Activated CD4-positive, alpha-beta memory T cell treated with anti-CD3 and anti-CD28 coated beads for 36 hours (primary cell): ENCODE results near the gene DDAH1. TPM values are rescaled to one million over a fixed set of nuclear protein-coding genes. Genes with fewer than 3 reads are reported as not detected.

Source experiments
- CTCF ChIA-PET: fragments of 350-600 bp; sonication (Branson Sonifier 250); formaldehyde crosslinking; loops from one replicate; lab custom pipeline; 2021; ENCODE audit warnings: antibody characterized with exemption, inconsistent platforms; lab: Charles Lee
- POLR2A ChIA-PET: fragments of 350-600 bp; sonication (Branson Sonifier 250); formaldehyde crosslinking; loops from one replicate; lab custom pipeline; 2021; ENCODE audit warnings: antibody characterized with exemption; lab: Charles Lee
- DNase-seq: peaks from one replicate; pipeline ENCODE4 v3.0.0-alpha.2; 2020
- H3K27ac Mint-ChIP-seq: one replicate; pipeline ENCODE4 v1.8.0; 2021; ENCODE audit warnings: mixed read lengths
- H3K27me3 Mint-ChIP-seq: one replicate; pipeline ENCODE4 v1.8.0; 2021; ENCODE audit warnings: mixed read lengths
- H3K36me3 Mint-ChIP-seq: one replicate; pipeline ENCODE4 v1.8.0; 2021; ENCODE audit warnings: mixed read lengths
- H3K4me1 Mint-ChIP-seq: one replicate; pipeline ENCODE4 v1.8.0; 2021; ENCODE audit warnings: low read depth, mixed read lengths
- H3K4me3 Mint-ChIP-seq: one replicate; pipeline ENCODE4 v1.8.0; 2021; ENCODE audit warnings: mild to moderate bottlenecking, mixed read lengths
- H3K9me3 Mint-ChIP-seq: one replicate; pipeline ENCODE4 v1.8.0; 2021; ENCODE audit warnings: mixed read lengths
- intact Hi-C: fragments of 100-400 bp; cut with micrococcal nuclease; formaldehyde crosslinking; loops from one replicate; pipeline ENCODE4 v1.15.1; 2023
- total RNA-seq, 2 experiments: library from RNA; stranded (reverse); gene quantifications; one replicate each; pipeline ENCODE4 v1.2.3, GENCODE V29; 2021

The DDAH1 gene
- total RNA-seq, 2 experiments from 2014 or later, result not detected

GRCh38 chr1:85374160-85374559 is 90.8 kb downstream of the DDAH1 start:
- H3K36me3 Mint-ChIP-seq, result no peaks in the 10 kb centered on the region
- no peak overlapping the region for H3K4me3 Mint-ChIP-seq
- no peaks in the 10 kb centered on the region for H3K27me3 Mint-ChIP-seq
- POLR2A ChIA-PET, result no interaction called here
- CTCF ChIA-PET, result interaction anchor here (0.9 kb wide), 1 partner anchor 9 kb away, joined by 3 read pairs; no protein-coding TSS in a partner anchor
- H3K4me1 Mint-ChIP-seq, result no peaks in the 10 kb centered on the region
- DNase-seq, result no peak
- H3K27ac Mint-ChIP-seq, result no peak overlapping the region
- H3K9me3 Mint-ChIP-seq, result no peaks in the 10 kb centered on the region
- intact Hi-C loops, result no loop called here

GRCh38 chr1:85373378-85373708 is 91.6 kb downstream of the DDAH1 start:
- CTCF ChIA-PET, result interaction anchor here (0.9 kb wide), 1 partner anchor 8 kb away, joined by 3 read pairs; no protein-coding TSS in a partner anchor
- DNase-seq, result no peak
- H3K36me3 Mint-ChIP-seq, result no peaks in the 10 kb centered on the region
- no peaks in the 10 kb centered on the region for H3K9me3 Mint-ChIP-seq
- H3K4me1 Mint-ChIP-seq, result no peaks in the 10 kb centered on the region
- POLR2A ChIA-PET, result no interaction called here
- intact Hi-C loops, result no loop called here
- H3K4me3 Mint-ChIP-seq, result no peak overlapping the region
- H3K27ac Mint-ChIP-seq, result no peak overlapping the region
- H3K27me3 Mint-ChIP-seq, result no peaks in the 10 kb centered on the region

- no peak overlapping the region for H3K4me3 Mint-ChIP-seq
- H3K9me3 Mint-ChIP-seq, result no peaks in the 10 kb centered on the region
- POLR2A ChIA-PET, result no interaction called here
- no peaks in the 10 kb centered on the region for H3K27me3 Mint-ChIP-seq
- no peak overlapping the region for H3K27ac Mint-ChIP-seq
- intact Hi-C loops, result no loop called here
- DNase-seq, result no peak
- CTCF ChIA-PET, result interaction anchor here (0.9 kb wide), 1 partner anchor 8 kb away, joined by 3 read pairs; no protein-coding TSS in a partner anchor
- no peaks in the 10 kb centered on the region for H3K36me3 Mint-ChIP-seq
- H3K4me1 Mint-ChIP-seq, result no peaks in the 10 kb centered on the region
These were observed 92.1 kb downstream of the DDAH1 start for GRCh38 chr1:85372683-85373377.

GRCh38 chr1:85371021-85371420 is 93.9 kb downstream of the DDAH1 start:
- DNase-seq, result no peak
- Mint-ChIP-seq H3K27ac (no peak overlapping the region), H3K4me3 (no peak overlapping the region), H3K4me1 (no peaks in the 10 kb centered on the region), H3K9me3 (no peaks in the 10 kb centered on the region), H3K27me3 (no peaks in the 10 kb centered on the region), H3K36me3 (no peaks in the 10 kb centered on the region)
- POLR2A ChIA-PET, result no interaction called here
- CTCF ChIA-PET, result no interaction called here
- intact Hi-C loops, result no loop called here

- ChIA-PET CTCF (no interaction called here), POLR2A (no interaction called here)
- DNase-seq, result no peak
- Mint-ChIP-seq H3K36me3 (no peaks in the 10 kb centered on the region), H3K27ac (no peak overlapping the region), H3K4me3 (no peak overlapping the region), H3K27me3 (no peaks in the 10 kb centered on the region), H3K9me3 (no peaks in the 10 kb centered on the region), H3K4me1 (no peaks in the 10 kb centered on the region)
- intact Hi-C loops, result no loop called here
These were observed 96.7 kb downstream of the DDAH1 start for GRCh38 chr1:85368073-85368770.

GRCh38 chr1:85366391-85367170 is 98.4 kb downstream of the DDAH1 start:
- Mint-ChIP-seq H3K9me3 (no peaks in the 10 kb centered on the region), H3K4me3 (no peak overlapping the region), H3K27me3 (no peaks in the 10 kb centered on the region), H3K27ac (no peak overlapping the region), H3K4me1 (no peaks in the 10 kb centered on the region), H3K36me3 (no peaks in the 10 kb centered on the region)
- no peak for DNase-seq
- POLR2A ChIA-PET, result interaction anchor here (0.5 kb wide), 1 partner anchor 319 kb away, joined by 3 read pairs; no protein-coding TSS in a partner anchor
- CTCF ChIA-PET, result no interaction called here
- intact Hi-C loops, result no loop called here

GRCh38 chr1:85365851-85366250 is 99.1 kb downstream of the DDAH1 start:
- Mint-ChIP-seq H3K36me3 (no peaks in the 10 kb centered on the region), H3K4me3 (no peak overlapping the region), H3K4me1 (no peaks in the 10 kb centered on the region), H3K27ac (no peak overlapping the region), H3K27me3 (no peaks in the 10 kb centered on the region), H3K9me3 (no peaks in the 10 kb centered on the region)
- CTCF ChIA-PET, result no interaction called here
- POLR2A ChIA-PET, result no interaction called here
- intact Hi-C loops, result no loop called here
- no peak for DNase-seq

- Mint-ChIP-seq H3K9me3 (no peaks in the 10 kb centered on the region), H3K4me3 (no peak overlapping the region), H3K4me1 (no peaks in the 10 kb centered on the region), H3K27me3 (no peaks in the 10 kb centered on the region), H3K36me3 (no peaks in the 10 kb centered on the region), H3K27ac (no peak overlapping the region)
- DNase-seq, result no peak
- CTCF ChIA-PET, result interaction anchor here (0.7 to 0.8 kb wide), 2 partner anchors 33 to 104 kb away, joined by 3 read pairs; partner anchors contain the start of gene C1orf52
- POLR2A ChIA-PET, result no interaction called here
- intact Hi-C loops, result no loop called here
These were observed 101.4 kb downstream of the DDAH1 start for GRCh38 chr1:85363521-85363920.

- no peaks in the 10 kb centered on the region for H3K27me3 Mint-ChIP-seq
- H3K27ac Mint-ChIP-seq, result no peak overlapping the region
- intact Hi-C loops, result no loop called here
- POLR2A ChIA-PET, result no interaction called here
- no peaks in the 10 kb centered on the region for H3K4me1 Mint-ChIP-seq
- no peaks in the 10 kb centered on the region for H3K36me3 Mint-ChIP-seq
- DNase-seq, result no peak
- CTCF ChIA-PET, result interaction anchor here (0.7 to 1.2 kb wide), 3 partner anchors 33 to 130 kb away, joined by 3 read pairs; partner anchors contain the start of gene C1orf52
- H3K9me3 Mint-ChIP-seq, result no peaks in the 10 kb centered on the region
- H3K4me3 Mint-ChIP-seq, result no peak overlapping the region
These were observed 101.9 kb downstream of the DDAH1 start for GRCh38 chr1:85363092-85363491.

- H3K27ac Mint-ChIP-seq, result no peak overlapping the region
- no peaks in the 10 kb centered on the region for H3K36me3 Mint-ChIP-seq
- H3K4me1 Mint-ChIP-seq, result no peaks in the 10 kb centered on the region
- no peaks in the 10 kb centered on the region for H3K9me3 Mint-ChIP-seq
- no peak overlapping the region for H3K4me3 Mint-ChIP-seq
- intact Hi-C loops, result no loop called here
- ChIA-PET CTCF (interaction anchor here (1.2 kb wide), 1 partner anchor 131 kb away, joined by 3 read pairs; no protein-coding TSS in a partner anchor), POLR2A (no interaction called here)
- H3K27me3 Mint-ChIP-seq, result no peaks in the 10 kb centered on the region
- no peak for DNase-seq
These were observed 103.2 kb downstream of the DDAH1 start for GRCh38 chr1:85361606-85362296.

GRCh38 chr1:85360730-85361493 is 104.0 kb downstream of the DDAH1 start:
- CTCF ChIA-PET, result no interaction called here
- intact Hi-C loops, result no loop called here
- Mint-ChIP-seq H3K36me3 (no peaks in the 10 kb centered on the region), H3K4me3 (no peak overlapping the region), H3K27ac (no peak overlapping the region), H3K27me3 (no peaks in the 10 kb centered on the region), H3K9me3 (no peaks in the 10 kb centered on the region), H3K4me1 (no peaks in the 10 kb centered on the region)
- POLR2A ChIA-PET, result no interaction called here
- DNase-seq, result no peak
